ENCODE results near the gene CLEC16A.
"Not testable (repeated sequence)": the region's sequence is repeated elsewhere in the genome, so short reads cannot be mapped to it uniquely, and the experiment has no call there.

CLEC16A gene

GRCh38 chr16:11202260-11203091, 258.1 kb downstream of the CLEC16A start:
- peak; percentile 52 for DNase-seq (ENCODE audit: low spot score)

- DNase-seq (ENCODE audit: low spot score), result no peak
These were observed 258.8 kb downstream of the CLEC16A start for GRCh38 chr16:11203111-11203623.

- no peak for DNase-seq (ENCODE audit: low spot score)
These were observed 260.2 kb downstream of the CLEC16A start for GRCh38 chr16:11204513-11205047.

GRCh38 chr16:11205065-11205699, 260.8 kb downstream of the CLEC16A start:
- no peak for DNase-seq (ENCODE audit: low spot score)

- DNase-seq (ENCODE audit: low spot score), result peak; percentile 44
These were observed 261.6 kb downstream of the CLEC16A start for GRCh38 chr16:11205754-11206581.

- no peak for DNase-seq (ENCODE audit: low spot score)
These were observed 263.3 kb downstream of the CLEC16A start for GRCh38 chr16:11207646-11208045.

- DNase-seq (ENCODE audit: low spot score), result no peak
These were observed 264.7 kb downstream of the CLEC16A start for GRCh38 chr16:11208916-11209665.

GRCh38 chr16:11210260-11210659, 265.9 kb downstream of the CLEC16A start:
- DNase-seq (ENCODE audit: low spot score), result no peak

- DNase-seq (ENCODE audit: low spot score), result no peak
These were observed 267.0 kb downstream of the CLEC16A start for GRCh38 chr16:11211061-11211976.

GRCh38 chr16:11211977-11212797, 267.8 kb downstream of the CLEC16A start:
- no peak for DNase-seq (ENCODE audit: low spot score)

GRCh38 chr16:11212798-11213196, 268.4 kb downstream of the CLEC16A start:
- DNase-seq (ENCODE audit: low spot score), result no peak

GRCh38 chr16:11213373-11213772, 269.0 kb downstream of the CLEC16A start:
- DNase-seq (ENCODE audit: low spot score), result no peak

GRCh38 chr16:11213799-11214198, 269.4 kb downstream of the CLEC16A start:
- no peak for DNase-seq (ENCODE audit: low spot score)

- DNase-seq (ENCODE audit: low spot score), result no peak
These were observed 271.7 kb downstream of the CLEC16A start for GRCh38 chr16:11215935-11216556.

GRCh38 chr16:11217651-11218603, 273.6 kb downstream of the CLEC16A start:
- peak; percentile 43 for DNase-seq (ENCODE audit: low spot score)

- DNase-seq (ENCODE audit: low spot score), result no peak
These were observed 274.2 kb downstream of the CLEC16A start for GRCh38 chr16:11218604-11218962.

GRCh38 chr16:11219178-11219577, 274.8 kb downstream of the CLEC16A start:
- DNase-seq (ENCODE audit: low spot score), result no peak

- not testable (repeated sequence) for DNase-seq (ENCODE audit: low spot score)
These were observed 276.1 kb downstream of the CLEC16A start for GRCh38 chr16:11220507-11220906.
